ENCODE results near the gene CIAO1.
"Not testable (repeated sequence)": the region's sequence is repeated elsewhere in the genome, so short reads cannot be mapped to it uniquely, and the experiment has no call there.

The CIAO1 gene

GRCh38 chr2:96267159-96267971 is 1.3 kb downstream of the CIAO1 start:
- in situ Hi-C loops (cut with MboI; ENCODE audit: low pct_unique_long_range_greater_than_20kb, low sequenced_read_pairs): no loop called here
- peak; percentile 60 for DNase-seq

DNA sequence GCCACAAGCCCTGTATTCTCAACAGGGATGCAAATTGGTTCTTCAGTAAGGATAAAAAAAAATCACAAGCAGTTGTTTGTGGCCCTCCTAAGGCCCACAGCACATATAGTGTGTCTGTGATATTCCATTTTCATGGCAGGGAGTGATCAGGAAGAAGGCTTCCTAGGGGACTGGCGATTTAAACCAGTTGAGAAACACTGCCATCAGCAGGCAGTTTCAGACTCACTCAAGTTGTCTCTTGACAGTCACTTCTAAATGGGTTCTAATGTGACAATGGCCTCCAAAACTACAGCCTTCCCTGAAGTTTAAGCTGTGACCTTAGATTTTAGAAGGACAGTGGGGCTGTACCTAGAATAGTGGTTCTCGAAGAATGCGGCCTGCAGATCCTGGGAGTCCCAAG is 6.0 kb downstream of the CIAO1 start:
- in situ Hi-C loops (cut with MboI; ENCODE audit: low pct_unique_long_range_greater_than_20kb, low sequenced_read_pairs): no loop called here
- no peak for DNase-seq

DNA sequence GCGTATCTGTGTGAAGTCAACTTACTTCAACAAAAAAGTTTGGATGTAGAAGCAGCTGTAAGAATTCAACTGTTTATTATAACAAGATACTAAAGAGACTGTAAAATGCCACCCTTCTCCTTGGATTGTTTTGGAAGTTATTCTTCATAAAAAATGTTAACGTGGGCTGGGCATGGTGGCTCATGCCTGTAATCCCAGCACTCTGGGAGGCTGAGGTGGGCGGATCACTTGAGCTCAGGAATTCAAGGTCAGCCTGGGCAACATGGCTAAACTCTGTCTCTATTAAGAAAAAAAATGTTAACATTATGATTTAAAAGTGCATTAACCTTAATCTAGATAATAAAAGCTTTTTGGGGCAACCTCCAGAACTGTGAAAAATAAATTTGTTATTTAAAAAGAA is 7.7 kb downstream of the CIAO1 start:
- in situ Hi-C loops (cut with MboI; ENCODE audit: low pct_unique_long_range_greater_than_20kb, low sequenced_read_pairs): no loop called here
- no peak for DNase-seq

- in situ Hi-C loops (cut with MboI; ENCODE audit: low pct_unique_long_range_greater_than_20kb, low sequenced_read_pairs): no loop called here
- no peak for DNase-seq
Observed at GRCh38 chr2:96274355-96275056, 8.5 kb downstream of the CIAO1 start.

DNA sequence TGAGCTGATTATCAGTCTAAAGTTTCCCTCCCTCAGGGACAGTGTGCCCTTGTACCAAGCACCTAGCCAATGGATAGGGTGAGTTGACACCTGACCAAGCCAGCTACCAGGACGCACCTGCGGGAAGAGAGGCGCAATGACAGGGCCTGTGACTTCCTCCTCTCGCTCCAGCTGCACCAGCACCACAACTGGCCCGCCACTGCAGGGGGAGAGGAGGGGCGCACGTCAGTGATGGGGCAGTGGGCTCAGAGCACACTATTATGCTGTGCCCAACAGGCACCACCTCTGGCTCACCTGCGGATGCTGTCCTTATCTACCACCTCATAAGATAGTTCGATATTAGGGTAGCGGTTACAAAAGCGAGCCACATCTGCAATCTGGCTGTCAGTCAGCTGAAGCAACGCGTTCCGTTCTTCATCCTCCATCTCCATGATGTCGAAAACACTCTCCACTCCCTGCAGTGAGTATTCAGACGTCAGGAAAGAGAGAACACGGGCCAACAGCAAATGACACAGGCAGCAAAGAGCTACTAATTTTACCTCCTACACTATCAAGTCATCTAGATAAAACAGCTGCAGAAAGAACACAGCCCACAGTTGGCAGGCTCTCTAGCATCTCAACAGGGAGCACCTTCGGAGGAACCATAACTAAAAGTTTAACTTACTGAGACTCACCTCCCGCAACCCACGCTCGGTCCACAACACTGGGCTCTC is 10.9 kb downstream of the CIAO1 start:
- DNase-seq: no peak
- in situ Hi-C loops (cut with MboI; ENCODE audit: low pct_unique_long_range_greater_than_20kb, low sequenced_read_pairs): no loop called here

- in situ Hi-C loops (cut with MboI; ENCODE audit: low pct_unique_long_range_greater_than_20kb, low sequenced_read_pairs): no loop called here
- no peak for DNase-seq
Observed at GRCh38 chr2:96287273-96287856, 21.3 kb downstream of the CIAO1 start.

DNA sequence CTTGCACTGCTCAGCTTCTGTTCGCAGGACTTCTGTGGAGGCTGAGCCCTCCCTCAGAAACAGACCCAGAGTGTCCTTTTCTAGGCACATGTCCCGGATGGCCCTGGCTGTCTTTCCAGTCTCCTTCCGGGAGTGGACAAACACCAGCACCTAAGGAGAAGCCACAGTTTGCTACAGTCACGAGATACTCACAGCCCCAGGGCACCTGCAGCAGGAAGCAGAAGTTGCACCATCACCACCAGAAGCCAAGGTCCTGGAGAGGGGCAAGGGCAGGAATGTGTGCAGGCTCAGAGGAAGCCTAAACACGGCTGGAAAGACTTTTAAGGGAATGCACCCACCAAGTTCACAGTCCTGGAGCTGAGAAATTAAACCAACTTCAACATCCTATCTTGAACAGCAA is 25.7 kb downstream of the CIAO1 start:
- no peak for DNase-seq
- in situ Hi-C loops (cut with MboI; ENCODE audit: low pct_unique_long_range_greater_than_20kb, low sequenced_read_pairs): no loop called here

- in situ Hi-C loops (cut with MboI; ENCODE audit: low pct_unique_long_range_greater_than_20kb, low sequenced_read_pairs); DNase-seq: not testable (repeated sequence)
Observed at GRCh38 chr2:96294271-96294670, 28.2 kb downstream of the CIAO1 start.

- in situ Hi-C loops (cut with MboI; ENCODE audit: low pct_unique_long_range_greater_than_20kb, low sequenced_read_pairs): no loop called here
- no peak for DNase-seq
Observed at GRCh38 chr2:96296925-96297324, 30.9 kb downstream of the CIAO1 start.

DNA sequence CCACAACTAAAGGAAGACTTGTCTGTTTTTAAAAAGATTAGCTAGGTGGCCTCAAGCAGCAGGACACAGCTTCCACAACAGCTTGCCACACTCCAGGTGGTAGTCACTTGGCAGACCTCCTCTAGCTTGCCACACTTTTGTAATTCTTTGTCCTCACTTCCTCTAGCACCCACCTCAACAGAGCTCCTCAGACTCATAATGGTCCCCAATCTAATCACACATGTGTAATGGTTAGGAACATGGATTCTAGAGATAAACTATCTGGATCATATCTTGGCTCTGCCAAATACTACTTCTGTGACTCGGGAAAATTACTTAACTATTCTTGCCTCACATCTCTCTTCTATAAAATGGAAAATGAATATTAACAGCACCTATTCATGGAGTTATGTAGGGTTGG is 35.8 kb downstream of the CIAO1 start:
- in situ Hi-C loops (cut with MboI; ENCODE audit: low pct_unique_long_range_greater_than_20kb, low sequenced_read_pairs): no loop called here

DNA sequence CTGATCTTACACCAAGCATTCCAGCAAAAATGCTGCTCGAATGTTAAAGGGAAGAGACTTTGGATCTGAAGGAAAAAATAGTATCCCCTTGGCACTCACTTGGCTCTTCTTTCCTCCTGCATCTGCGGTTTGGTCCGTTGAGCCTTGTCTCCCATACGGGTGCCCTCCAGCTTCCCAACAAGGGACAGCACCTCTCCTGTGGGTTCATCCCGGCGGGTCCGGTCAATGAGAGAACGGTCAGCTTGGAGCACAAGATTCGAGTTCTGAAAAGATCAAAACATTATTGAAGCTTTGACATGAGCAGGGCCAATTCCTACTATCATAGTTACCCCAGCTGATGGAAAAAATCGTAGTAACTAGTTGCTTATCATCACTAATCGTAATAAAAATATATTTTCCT is 38.6 kb downstream of the CIAO1 start:
- in situ Hi-C loops (cut with MboI; ENCODE audit: low pct_unique_long_range_greater_than_20kb, low sequenced_read_pairs): no loop called here
- no peak for DNase-seq

More for the DNA sequence above, 35.8 kb downstream of the CIAO1 start:
- DNase-seq: no peak

GRCh38 chr2:96305091-96305978 is 39.3 kb downstream of the CIAO1 start, which contains the start of gene SNRNP200:
Gene SNRNP200 (minus strand): TSS chr2:96305546. CDS start chr2:96305437, 109 bp downstream.
- peak; percentile 96 for DNase-seq
- in situ Hi-C loops (cut with MboI; ENCODE audit: low pct_unique_long_range_greater_than_20kb, low sequenced_read_pairs): no loop called here

- in situ Hi-C loops (cut with MboI; ENCODE audit: low pct_unique_long_range_greater_than_20kb, low sequenced_read_pairs): no loop called here
Observed at GRCh38 chr2:96305979-96306308, 39.9 kb downstream of the CIAO1 start.

GRCh38 chr2:96306370-96306769 is 40.3 kb downstream of the CIAO1 start:
- DNase-seq: no peak
- in situ Hi-C loops (cut with MboI; ENCODE audit: low pct_unique_long_range_greater_than_20kb, low sequenced_read_pairs): no loop called here

More at GRCh38 chr2:96305979-96306308, 39.9 kb downstream of the CIAO1 start:
- DNase-seq: no peak

DNA sequence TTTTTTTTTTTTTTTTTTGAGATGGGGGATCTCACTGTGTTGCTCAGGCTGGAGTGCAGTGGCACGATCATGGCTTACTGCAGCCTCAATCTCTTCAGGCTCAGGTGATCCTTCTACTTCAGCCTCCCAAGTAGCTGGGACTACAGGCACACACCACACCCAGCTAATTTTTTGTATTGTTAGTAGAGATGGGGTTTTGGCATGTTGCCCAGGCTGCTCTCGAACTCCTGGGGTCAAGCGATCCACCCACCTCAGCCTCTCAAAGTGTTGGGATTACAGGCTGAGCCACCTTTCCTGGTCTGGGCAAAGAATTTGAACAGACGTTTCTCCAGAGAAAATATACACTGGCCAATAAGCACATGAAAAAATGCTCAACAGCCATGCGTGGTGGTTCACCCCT is 42.2 kb downstream of the CIAO1 start:
- in situ Hi-C loops (cut with MboI; ENCODE audit: low pct_unique_long_range_greater_than_20kb, low sequenced_read_pairs): no loop called here
- DNase-seq: no peak

DNA sequence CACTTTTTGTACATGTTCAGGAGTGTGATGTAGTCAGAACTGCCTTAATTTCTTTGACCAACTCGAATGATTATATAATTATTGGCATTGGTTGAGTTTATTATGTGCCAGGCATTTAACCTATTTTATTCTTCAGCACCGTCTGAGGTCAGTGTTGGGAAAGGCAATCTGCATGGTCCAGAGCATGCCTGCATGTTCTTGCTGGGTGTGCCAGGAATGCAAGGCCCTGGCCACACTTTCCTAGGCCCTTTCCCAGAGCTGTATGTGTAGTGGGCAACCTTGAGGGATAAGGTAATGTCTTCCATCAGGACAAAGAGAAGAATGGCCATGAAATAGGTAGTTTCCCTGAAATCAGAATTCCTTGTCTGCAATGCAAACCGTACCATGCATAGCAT is 49.0 kb downstream of the CIAO1 start:
- DNase-seq: no peak
- in situ Hi-C loops (cut with MboI; ENCODE audit: low pct_unique_long_range_greater_than_20kb, low sequenced_read_pairs): no loop called here

GRCh38 chr2:96315400-96316071 is 49.5 kb downstream of the CIAO1 start:
- in situ Hi-C loops (cut with MboI; ENCODE audit: low pct_unique_long_range_greater_than_20kb, low sequenced_read_pairs): no loop called here
- DNase-seq: peak; percentile 35

- no peak for DNase-seq
- in situ Hi-C loops (cut with MboI; ENCODE audit: low pct_unique_long_range_greater_than_20kb, low sequenced_read_pairs): no loop called here
Observed at GRCh38 chr2:96316999-96317398, 51.0 kb downstream of the CIAO1 start.
